Measurements from ENCODE around the gene C3orf49.

GRCh38 chr3:63830526-63830925, 11.4 kb downstream of the C3orf49 start:
- TF ChIP-seq CTCF (IDR thresholded peaks at IDR 0.05) (no peak), EP300 (IDR thresholded peaks at IDR 0.05; ENCODE audit: borderline replicate concordance in 1 of 2, low read depth in 1 of 2, low read length in 1 of 2) (no peak), RXRA (IDR thresholded peaks at IDR 0.05; ENCODE audit: borderline replicate concordance, low read depth) (no peak), POLR2AphosphoS5 (IDR thresholded peaks at IDR 0.05; ENCODE audit: low read depth, low read length) (no peak), RAD21 (IDR thresholded peaks at IDR 0.05; ENCODE audit: low read length) (no peak), EZH2phosphoT487 (IDR thresholded peaks at IDR 0.05; ENCODE audit: borderline replicate concordance, low read depth) (no peak), MEF2A (IDR thresholded peaks at IDR 0.05; ENCODE audit: borderline replicate concordance, low read depth) (no peak), TAF1 (IDR thresholded peaks at IDR 0.05; ENCODE audit: borderline replicate concordance, low read depth, low read length) (no peak), SMC3 (IDR thresholded peaks at IDR 0.05; ENCODE audit: low read depth, low read length) (no peak), TCF12 (IDR thresholded peaks at IDR 0.05) (no peak), MAX (IDR thresholded peaks at IDR 0.05; ENCODE audit: low read depth) (no peak), YY1 (IDR thresholded peaks at IDR 0.05; ENCODE audit: low read depth) (no peak), GABPA (IDR thresholded peaks at IDR 0.05; ENCODE audit: low read depth) (no peak)

Data from SK-N-SH (cell line).